Lung (tissue), 12 donors: Measurements from ENCODE around the gene NECAP2. TPM values are rescaled to one million over a fixed set of nuclear protein-coding genes. Genes with fewer than 3 reads are reported as not detected.

Source experiments
- ATAC-seq: fragments of 200-7000 bp; cut with Tn5 transposase; one replicate; pipeline ENCODE4 v1.9.1; 2020; ENCODE audit warnings: moderate number of reproducible peaks; ENCODE audit not compliant: insufficient read depth, low FRiP score
- DNase-seq, 3 donors: peaks; one replicate each; pipeline ENCODE4 v3.0.0-alpha.2; 2013 to 2017
- H3K27ac ChIP-seq, 2 donors: one replicate each; pipeline ENCODE4 v1.5.1; 2013; ENCODE audit warnings: mild to moderate bottlenecking in 2 of 2, moderate library complexity in 2 of 2, control low read depth in 1 of 2, inconsistent platforms in 1 of 2, low read depth in 1 of 2, low read length in 1 of 2
- H3K27me3 ChIP-seq, 3 donors: one replicate each; pipeline ENCODE4 v1.5.1; 2013; ENCODE audit warnings: low read length in 2 of 3; ENCODE audit not compliant: control insufficient read depth in 3 of 3, insufficient read depth in 3 of 3
- H3K36me3 ChIP-seq, 4 donors: one replicate each; pipeline ENCODE4 v1.5.1; 2013; ENCODE audit warnings: low read length in 4 of 4, mild to moderate bottlenecking in 1 of 4, moderate library complexity in 1 of 4; ENCODE audit not compliant: control insufficient read depth in 4 of 4, insufficient read depth in 4 of 4
- H3K4me1 ChIP-seq, 5 donors: one replicate each; pipeline ENCODE4 v1.5.1; 2013; ENCODE audit warnings: low read length in 5 of 5, mild to moderate bottlenecking in 2 of 5, moderate library complexity in 1 of 5; ENCODE audit not compliant: control insufficient read depth in 5 of 5, insufficient read depth in 5 of 5
- H3K4me3 ChIP-seq: one replicate; pipeline ENCODE4 v1.5.1; 2013; ENCODE audit warnings: mild to moderate bottlenecking, control low read depth, moderate library complexity
- H3K9ac ChIP-seq, 2 donors: one replicate each; pipeline ENCODE4 v1.5.1; 2013; ENCODE audit warnings: low read length in 2 of 2, control low read depth in 1 of 2; ENCODE audit not compliant: insufficient read depth in 1 of 2
- H3K9me3 ChIP-seq, 4 donors: one replicate each; pipeline ENCODE4 v1.5.1; 2013; ENCODE audit warnings: low read length in 3 of 4, mild to moderate bottlenecking in 1 of 4, moderate library complexity in 1 of 4; ENCODE audit not compliant: control insufficient read depth in 4 of 4, insufficient read depth in 3 of 4
- WGBS, 2 donors: extraction: QIAGEN DNeasy Blood & Tissue Kit; methylation state at CpG; one replicate each; pipeline ENCODE4 v1.1.7; 2013; 5-methylcytosine and 5-hydroxymethylcytosine counted together
- polyA plus RNA-seq, 2 donors: library from polyadenylated mRNA; stranded (reverse); fragments of 200-250 nt; gene quantifications; one replicate each; pipeline ENCODE4 v1.2.1, GENCODE V29; 2013
- total RNA-seq, 2 donors: library from RNA; depleted of rRNA in 1 of 2; stranded (reverse); fragments of >200 nt in 1 of 2; gene quantifications; one replicate each; pipeline ENCODE4 v1.2.1, GENCODE V29; 2014 to 2021
- TF ChIP-seq, protein P1 (sequence below): IDR thresholded peaks from 2 replicates; pipeline ENCODE4 v1.5.1; 2012; ENCODE audit warnings: mild to moderate bottlenecking; ENCODE audit errors: control extremely low read depth, extremely low read depth
- donor health status: control.
- donor health status: control.
- donor health status: Bipolar disorder and iron deficiency.
- donor health status: healthy.
- donor health status: DM: yes; HTN: yes; CAD: no.

The NECAP2 gene
- total and polyA plus RNA-seq, 4 donors = 42.8 to 83.8 (median 76.9) TPM

DNA sequence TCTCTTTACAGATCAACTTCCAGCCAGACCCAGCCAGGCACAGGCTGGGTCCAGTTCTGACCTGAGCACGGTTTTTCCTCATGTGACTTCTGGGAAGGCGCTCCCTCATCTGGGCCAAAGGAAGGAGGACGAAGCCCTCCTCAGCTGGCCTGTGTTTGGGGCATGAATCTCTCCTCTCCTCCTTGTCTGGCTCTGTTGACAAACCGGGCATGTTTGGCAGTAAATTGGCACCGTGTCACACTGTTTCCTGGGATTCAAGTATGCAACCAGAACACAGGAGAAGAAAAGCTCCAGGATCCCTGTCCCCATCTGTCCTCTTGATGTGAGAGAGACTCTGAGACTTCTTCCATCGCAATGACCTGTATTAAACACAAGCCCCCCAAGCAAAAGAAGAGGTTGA is 18.3 kb downstream of the NECAP2 start:
- Histone ChIP-seq H3K27ac (no peak overlapping the region), H3K4me1 (no peaks in the 10 kb centered on the region), H3K9me3 (no peaks in the 10 kb centered on the region), H3K27me3 (no peaks in the 10 kb centered on the region), H3K4me3 (no peak overlapping the region), H3K36me3 (peaks cover 15 to 47% (median 42%) of the 10 kb centered on the region in 4 donors), H3K9ac (no peak overlapping the region)
- WGBS, 2 donors = 79 to 90% methylated on average over 6 of the region's 6 CpGs
- DNase-seq (no peak), ATAC-seq (no peak)
- TF ChIP-seq, protein P1, sequence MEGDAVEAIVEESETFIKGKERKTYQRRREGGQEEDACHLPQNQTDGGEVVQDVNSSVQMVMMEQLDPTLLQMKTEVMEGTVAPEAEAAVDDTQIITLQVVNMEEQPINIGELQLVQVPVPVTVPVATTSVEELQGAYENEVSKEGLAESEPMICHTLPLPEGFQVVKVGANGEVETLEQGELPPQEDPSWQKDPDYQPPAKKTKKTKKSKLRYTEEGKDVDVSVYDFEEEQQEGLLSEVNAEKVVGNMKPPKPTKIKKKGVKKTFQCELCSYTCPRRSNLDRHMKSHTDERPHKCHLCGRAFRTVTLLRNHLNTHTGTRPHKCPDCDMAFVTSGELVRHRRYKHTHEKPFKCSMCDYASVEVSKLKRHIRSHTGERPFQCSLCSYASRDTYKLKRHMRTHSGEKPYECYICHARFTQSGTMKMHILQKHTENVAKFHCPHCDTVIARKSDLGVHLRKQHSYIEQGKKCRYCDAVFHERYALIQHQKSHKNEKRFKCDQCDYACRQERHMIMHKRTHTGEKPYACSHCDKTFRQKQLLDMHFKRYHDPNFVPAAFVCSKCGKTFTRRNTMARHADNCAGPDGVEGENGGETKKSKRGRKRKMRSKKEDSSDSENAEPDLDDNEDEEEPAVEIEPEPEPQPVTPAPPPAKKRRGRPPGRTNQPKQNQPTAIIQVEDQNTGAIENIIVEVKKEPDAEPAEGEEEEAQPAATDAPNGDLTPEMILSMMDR = no peak

- H3K27ac ChIP-seq = no peak overlapping the region
- TF ChIP-seq, protein P1 = no peak
- no peaks in the 10 kb centered on the region for H3K4me1 ChIP-seq
- no peak overlapping the region for H3K9ac ChIP-seq
- 77 to 81% methylated on average over 6 of the region's 6 CpGs for WGBS, 2 donors
- H3K4me3 ChIP-seq = no peak overlapping the region
- no peaks in the 10 kb centered on the region for H3K27me3 ChIP-seq
- no peak for DNase-seq
- H3K9me3 ChIP-seq = no peaks in the 10 kb centered on the region
- ATAC-seq = no peak
- peaks cover 15 to 47% (median 42%) of the 10 kb centered on the region in 4 donors for H3K36me3 ChIP-seq
These were observed 18.9 kb downstream of the NECAP2 start for GRCh38 chr1:16459352-16459925.

DNA sequence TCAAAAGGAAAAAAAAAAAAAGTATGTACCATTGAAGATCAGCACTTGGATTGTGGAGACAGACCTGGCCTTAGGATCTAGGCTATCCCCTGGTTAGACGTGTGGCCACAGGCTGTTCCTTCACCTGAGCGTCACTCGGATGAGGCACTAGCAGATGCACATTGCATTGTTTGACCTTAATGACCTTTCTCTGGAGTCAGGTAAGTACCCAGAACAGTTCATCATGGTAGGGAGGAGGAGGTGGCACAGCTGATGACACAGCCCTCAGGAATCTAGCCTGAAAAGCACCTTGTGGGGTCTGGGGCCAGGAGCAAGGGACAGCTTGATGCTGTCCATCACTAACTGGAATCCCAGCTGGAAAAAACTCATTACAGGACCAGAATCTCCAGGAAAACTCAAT is 21.2 kb downstream of the NECAP2 start:
- Histone ChIP-seq H3K9me3 (no peaks in the 10 kb centered on the region), H3K27me3 (no peaks in the 10 kb centered on the region), H3K9ac (no peak overlapping the region), H3K27ac (no peak overlapping the region), H3K36me3 (peaks cover 15 to 40% (median 32%) of the 10 kb centered on the region in 4 donors), H3K4me1 (no peaks in the 10 kb centered on the region), H3K4me3 (no peak overlapping the region)
- TF ChIP-seq, protein P1 = no peak
- no peak for DNase-seq
- 95% methylated on average over 3 of the region's 3 CpGs for WGBS, 2 donors
- ATAC-seq = no peak
